H1 (cell line): Measurements from ENCODE around the gene TCL1A. TPM values are rescaled to one million over a fixed set of nuclear protein-coding genes. Genes with fewer than 3 reads are reported as not detected.

Experiments
- CTCF ChIA-PET: fragments of 300-600 bp; sonication (Branson Sonifier 250); formaldehyde crosslinking; loops from one replicate; lab custom pipeline; 2021; ENCODE audit not compliant: partially characterized antibody; lab: Charles Lee
- POLR2A ChIA-PET: fragments of 300-600 bp; sonication (Branson Sonifier 250); formaldehyde crosslinking; loops from one replicate; lab custom pipeline; 2021; ENCODE audit warnings: inconsistent platforms; ENCODE audit not compliant: partially characterized antibody; lab: Charles Lee
- DNase-seq, 2 experiments: peaks; one replicate each; pipeline versions ENCODE4 v3.0.0 to v3.0.0-alpha.2; 2010 to 2022; ENCODE audit warnings: low spot score in 2 of 2, low read depth in 1 of 2, mixed read lengths in 1 of 2
- FAIRE-seq: peaks from 2 replicates; lab custom pipeline; 2011; peaks lifted over from hg19 to GRCh38; lab: Jason Lieb, UNC
- H2AFZ ChIP-seq: 2 replicates; pipeline ENCODE4 v1.8.1; 2012; ENCODE audit warnings: low read length, inconsistent platforms
- H2AK5ac ChIP-seq: 2 replicates; pipeline ENCODE4 v1.6.1; 2013; ENCODE audit warnings: low read depth, low read length
- H2BK120ac ChIP-seq: replicated peaks from 2 replicates; pipeline ENCODE3; 2013; ENCODE audit warnings: low read depth, low read length, inconsistent platforms
- H2BK12ac ChIP-seq: 2 replicates; pipeline ENCODE4 v1.6.1; 2013; ENCODE audit warnings: low read depth, low read length
- H2BK15ac ChIP-seq: 2 replicates; pipeline ENCODE4 v1.6.1; 2013; ENCODE audit warnings: low read length
- H2BK20ac ChIP-seq: 2 replicates; pipeline ENCODE4 v1.6.1; 2013; ENCODE audit warnings: low read length
- H2BK5ac ChIP-seq: 2 replicates; pipeline ENCODE4 v1.6.1; 2013; ENCODE audit warnings: low read depth, low read length
- H3K14ac ChIP-seq: 2 replicates; pipeline ENCODE4 v1.6.1; 2013; ENCODE audit warnings: inconsistent platforms; ENCODE audit not compliant: insufficient read length
- H3K18ac ChIP-seq: 2 replicates; pipeline ENCODE4 v1.6.1; 2013; ENCODE audit warnings: low read length; ENCODE audit errors: extremely low read depth
- H3K23ac ChIP-seq: 2 replicates; pipeline ENCODE4 v1.6.1; 2013; ENCODE audit warnings: inconsistent platforms; ENCODE audit not compliant: insufficient read length
- H3K23me2 ChIP-seq: 2 replicates; pipeline ENCODE4 v1.6.1; 2013; ENCODE audit warnings: low read depth, low read length
- H3K27ac ChIP-seq: 2 replicates; pipeline ENCODE4 v1.6.1; 2011; ENCODE audit warnings: low read depth, low read length, inconsistent platforms
- H3K27me3 ChIP-seq, 4 experiments: replicated peaks in 1 of 4; 1 replicate in 1 of 4; 2 replicates in 3 of 4; pipeline versions ENCODE4 v1.6.1 to v1.8.1; 2011 to 2013; ENCODE audit warnings: low read length in 3 of 4, mild to moderate bottlenecking in 3 of 4, inconsistent platforms in 2 of 4, mixed read lengths in 2 of 4, moderate library complexity in 1 of 4; ENCODE audit not compliant: control insufficient read depth in 3 of 4, insufficient read depth in 3 of 4; ENCODE audit errors: extremely low read depth in 1 of 4
- H3K36me3 ChIP-seq, 4 experiments: 2 replicates each; pipeline versions ENCODE4 v1.6.1 to v1.8.1; 2011 to 2013; ENCODE audit warnings: mild to moderate bottlenecking in 4 of 4, low read length in 3 of 4, moderate library complexity in 2 of 4, control low read depth in 1 of 4, inconsistent platforms in 1 of 4; ENCODE audit not compliant: insufficient read depth in 4 of 4, control insufficient read depth in 2 of 4
- H3K4ac ChIP-seq: replicated peaks from 2 replicates; pipeline ENCODE3; 2013; ENCODE audit warnings: low read length, low read depth, mixed read lengths, inconsistent platforms; ENCODE audit not compliant: insufficient read length
- H3K4me1 ChIP-seq, 4 experiments: replicated peaks in 1 of 4; 1 replicate in 1 of 4; 2 replicates in 3 of 4; pipeline versions ENCODE4 v1.6.1 to v1.8.1; 2011 to 2013; ENCODE audit warnings: low read length in 3 of 4, inconsistent platforms in 2 of 4, mixed read lengths in 1 of 4; ENCODE audit not compliant: insufficient read depth in 4 of 4, control insufficient read depth in 3 of 4
- H3K4me2 ChIP-seq, 2 experiments: 2 replicates each; pipeline versions ENCODE4 v1.6.1 to v1.8.1; 2011 to 2013; ENCODE audit warnings: low read depth in 2 of 2, low read length in 2 of 2, control low read depth in 1 of 2, inconsistent platforms in 1 of 2, mild to moderate bottlenecking in 1 of 2; ENCODE audit not compliant: insufficient read depth in 1 of 2
- H3K4me3 ChIP-seq, 4 experiments: fragments of 200-600, 300-600 bp in 1 of 4; sonication (generic), shearing (Covaris generic), sonication (Bioruptor Twin) in 1 of 4; 2 replicates each; pipeline versions ENCODE4 v1.5.1 to v1.8.1; 2011 to 2016; ENCODE audit warnings: low read length in 4 of 4, low read depth in 3 of 4, control low read depth in 2 of 4, inconsistent platforms in 2 of 4, mild to moderate bottlenecking in 2 of 4, mixed read lengths in 1 of 4, moderate library complexity in 1 of 4; ENCODE audit not compliant: insufficient read depth in 2 of 4; ENCODE audit errors: extremely low read depth in 1 of 4
- H3K56ac ChIP-seq: replicated peaks from 2 replicates; pipeline ENCODE3; 2013; ENCODE audit warnings: low read depth, mild to moderate bottlenecking, mixed read lengths, low read length, inconsistent platforms; ENCODE audit not compliant: insufficient read length
- H3K79me1 ChIP-seq: 2 replicates; pipeline ENCODE4 v1.6.1; 2013; ENCODE audit warnings: low read depth, low read length, control low read depth
- H3K79me2 ChIP-seq, 2 experiments: 2 replicates each; pipeline versions ENCODE4 v1.6.1 to v1.8.1; 2012 to 2013; ENCODE audit warnings: low read length in 2 of 2, mild to moderate bottlenecking in 2 of 2, inconsistent platforms in 1 of 2; ENCODE audit not compliant: insufficient read depth in 2 of 2, control insufficient read depth in 1 of 2
- H3K9ac ChIP-seq, 4 experiments: replicated peaks in 1 of 4; 1 replicate in 1 of 4; 2 replicates in 3 of 4; pipeline versions ENCODE4 v1.6.1 to v1.8.1; 2011 to 2013; ENCODE audit warnings: low read depth in 3 of 4, low read length in 3 of 4, control low read depth in 2 of 4, mild to moderate bottlenecking in 2 of 4, moderate library complexity in 2 of 4, inconsistent platforms in 1 of 4; ENCODE audit errors: extremely low read depth in 1 of 4
- H3K9me3 ChIP-seq, 2 experiments: 2 replicates each; pipeline versions ENCODE4 v1.6.1 to v1.8.1; 2012 to 2013; ENCODE audit warnings: mild to moderate bottlenecking in 2 of 2, moderate library complexity in 2 of 2, control low read depth in 1 of 2, inconsistent platforms in 1 of 2, low read depth in 1 of 2, low read length in 1 of 2, mixed read lengths in 1 of 2; ENCODE audit not compliant: insufficient read depth in 2 of 2
- H4K20me1 ChIP-seq, 2 experiments: replicated peaks in 1 of 2; 2 replicates each; pipeline versions ENCODE3 to v1.8.1; 2011 to 2013; ENCODE audit warnings: inconsistent platforms in 2 of 2, low read length in 2 of 2, mild to moderate bottlenecking in 1 of 2; ENCODE audit not compliant: insufficient read depth in 2 of 2, control insufficient read depth in 1 of 2
- H4K5ac ChIP-seq: 2 replicates; pipeline ENCODE4 v1.6.1; 2013; ENCODE audit warnings: low read length, low read depth, mixed read lengths, inconsistent platforms; ENCODE audit not compliant: insufficient read length
- H4K8ac ChIP-seq: 2 replicates; pipeline ENCODE4 v1.8.0; 2013; ENCODE audit warnings: mild to moderate bottlenecking, moderate library complexity, low read length, inconsistent platforms; ENCODE audit not compliant: insufficient read depth; ENCODE audit errors: extremely low read depth
- H4K91ac ChIP-seq: replicated peaks from 2 replicates; pipeline ENCODE3; 2013; ENCODE audit warnings: low read length, mixed read lengths, inconsistent platforms; ENCODE audit not compliant: insufficient read length
- ASH2L ChIP-seq: fragments of 200-600, 300-600 bp; sonication (generic); IDR thresholded peaks from one replicate; pipeline ENCODE4 v1.7.1; 2017; ENCODE audit warnings: low read length
- CBX5 ChIP-seq: fragments of 300-800, 300-1000 bp; sonication (generic); IDR thresholded peaks from 2 replicates; pipeline ENCODE4 v1.7.1; 2016; ENCODE audit warnings: antibody characterized with exemption, low read length, low read depth
- EGR1 ChIP-seq: IDR thresholded peaks from 2 replicates; pipeline ENCODE4 v1.6.1; 2011; ENCODE audit warnings: low read depth, low read length, borderline replicate concordance
- NRF1 ChIP-seq: IDR thresholded peaks from 2 replicates; pipeline ENCODE4 v1.6.1; 2011; ENCODE audit warnings: mild to moderate bottlenecking, low read depth, low read length, improper control_type of control experiment
- RBBP5 ChIP-seq: IDR thresholded peaks from 2 replicates; pipeline ENCODE4 v1.7.1; 2012; ENCODE audit warnings: low read depth, mild to moderate bottlenecking, inconsistent platforms, low read length, moderate library complexity, borderline replicate concordance
- RNF2 ChIP-seq: fragments of 200-900, 300-1000 bp; sonication (generic); IDR thresholded peaks from 2 replicates; pipeline ENCODE4 v1.7.1; 2016; ENCODE audit warnings: borderline replicate concordance, low read depth, mild to moderate bottlenecking, antibody characterized with exemption, low read length; ENCODE audit not compliant: poor library complexity, severe bottlenecking; ENCODE audit errors: missing control alignments
- SP4 ChIP-seq: IDR thresholded peaks from 2 replicates; pipeline ENCODE4 v1.6.1; 2012; ENCODE audit warnings: low read length, inconsistent platforms
- TAF1 ChIP-seq: IDR thresholded peaks from 2 replicates; pipeline ENCODE4 v1.6.1; 2011; ENCODE audit warnings: mild to moderate bottlenecking, low read depth, low read length
- WGBS, 2 experiments: shearing (Covaris generic) in 1 of 2; methylation state at CpG; one replicate each; pipeline versions ENCODE4 v1.1.6 to v1.1.7; 2013 to 2015; ENCODE audit warnings: low lambda C conversion rate in 2 of 2, mixed read lengths in 2 of 2, inconsistent platforms in 1 of 2, low coverage in 1 of 2, missing lambda C conversion rate in 1 of 2; ENCODE audit not compliant: insufficient replicate concordance in 2 of 2, insufficient coverage in 1 of 2, insufficient read length in 1 of 2; ENCODE audit errors: extremely low coverage in 1 of 2, missing lambda C conversion rate in 1 of 2; 5-methylcytosine and 5-hydroxymethylcytosine counted together
- polyA plus RNA-seq, 7 experiments: library from polyadenylated mRNA; depleted of rRNA in 3 of 7; stranded (reverse) in 5 of 7; unstranded in 2 of 7; fragments of >200 nt in 5 of 7; fragments of 200-250 nt in 2 of 7; gene quantifications; 1 replicate in 5 of 7; 2 replicates in 1 of 7; 4 replicates in 1 of 7; pipeline versions ENCODE4 v1.2.1 to v1.2.3, GENCODE V29; 2011 to 2013; ENCODE audit warnings: missing spikeins in 2 of 7, mixed read lengths in 2 of 7
- total RNA-seq: library from RNA; stranded (reverse); fragmentation: NEBNext Ultra II Directional; extraction: Animal tissue kit (Norgen Biotek cat#: 25700); gene quantifications from 2 replicates; pipeline ENCODE4 v1.2.1, GENCODE V29; 2021

Gene TCL1A
- total and polyA plus RNA-seq, 2 of the 8 experiments (the other 6 are each of a cell fraction or from before 2014, with no cell fraction given), result 0.35 to 7.6 TPM

- Histone ChIP-seq H3K79me2 (no peaks in the 10 kb centered on the region), H2BK5ac (no peak overlapping the region), H2AFZ (no peak overlapping the region), H3K27ac (no peak overlapping the region), H4K20me1 (no peaks in the 10 kb centered on the region), H3K4me3 (no peak overlapping the region), H4K5ac (no peak overlapping the region), H2BK12ac (no peak overlapping the region)
- 81% methylated on average over 13 of the region's 13 CpGs; no CpG with 5 or more reads in 1 of the 2 experiments for WGBS, 2 experiments
- CTCF ChIA-PET, result interaction anchor here (0.6 to 1.8 kb wide), 8 partner anchors 11 to 338 kb away, joined by 3 to 5 read pairs (median 4); partner anchors contain the start of gene TCL1B
- TF ChIP-seq ASH2L (no peak), RNF2 (no peak), TAF1 (no peak), NRF1 (no peak), CBX5 (no peak), SP4 (no peak), RBBP5 (no peak), EGR1 (no peak)
- TF ChIP-seq, all 59 proteins: peak for 0
- Histone ChIP-seq H3K9ac (no peak overlapping the region), H3K18ac (no peak overlapping the region), H3K56ac (no peak overlapping the region), H2BK20ac (no peak overlapping the region), H3K79me1 (no peaks in the 10 kb centered on the region), H3K27me3 (peaks cover 0 to 3% (median 0%) of the 10 kb centered on the region in 4 experiments; a peak in 4 of 7 replicates), H3K4me2 (no peak overlapping the region), H2AK5ac (no peak overlapping the region), H3K9me3 (no peaks in the 10 kb centered on the region), H2BK120ac (no peak overlapping the region), H3K14ac (no peak overlapping the region), H3K36me3 (no peaks in the 10 kb centered on the region), H3K4ac (no peak overlapping the region), H3K23ac (no peak overlapping the region), H3K23me2 (0 out of 2 replicates have a peak, but pooled peaks cover 1% of the 10 kb centered on the region), H3K4me1 (peaks cover 0 to 4% (median 2%) of the 10 kb centered on the region in 4 experiments; a peak in 2 of 7 replicates), H4K8ac (no peak overlapping the region), H4K91ac (no peak overlapping the region), H2BK15ac (0 out of 2 replicates have a peak overlapping the region, but pooled peaks have one; percentile 37)
- FAIRE-seq (no peak), DNase-seq (no peak)
- POLR2A ChIA-PET, result no interaction called here
These were observed 53.0 kb downstream of the TCL1A start for GRCh38 chr14:95660651-95661515.
